ENCODE measurements around the gene RO60.

DNA sequence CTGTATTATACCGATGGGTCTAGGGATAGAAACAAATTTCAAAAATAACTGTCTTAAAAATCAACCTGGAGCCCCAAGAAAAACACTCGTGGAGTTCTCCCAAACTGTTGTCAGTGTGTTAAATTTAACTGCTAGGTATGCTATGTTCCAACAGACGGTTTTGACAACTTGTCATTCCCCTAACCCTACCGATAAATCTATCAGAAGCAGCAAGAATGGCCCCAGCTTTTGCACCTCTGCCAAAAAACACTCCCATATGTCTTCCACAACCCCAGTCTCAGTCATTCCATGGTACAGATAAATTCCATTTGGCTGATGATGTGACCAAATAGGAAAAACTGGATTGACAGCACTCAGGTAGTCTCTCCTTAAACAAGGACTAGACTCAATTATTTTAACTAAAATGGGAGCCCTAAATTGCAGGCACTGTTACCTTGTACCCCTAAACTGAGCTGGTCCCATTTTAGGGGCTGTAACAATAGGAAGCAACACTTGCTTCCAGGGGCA is 5.2 kb upstream of the RO60 start:
- TF ChIP-seq, protein P1, sequence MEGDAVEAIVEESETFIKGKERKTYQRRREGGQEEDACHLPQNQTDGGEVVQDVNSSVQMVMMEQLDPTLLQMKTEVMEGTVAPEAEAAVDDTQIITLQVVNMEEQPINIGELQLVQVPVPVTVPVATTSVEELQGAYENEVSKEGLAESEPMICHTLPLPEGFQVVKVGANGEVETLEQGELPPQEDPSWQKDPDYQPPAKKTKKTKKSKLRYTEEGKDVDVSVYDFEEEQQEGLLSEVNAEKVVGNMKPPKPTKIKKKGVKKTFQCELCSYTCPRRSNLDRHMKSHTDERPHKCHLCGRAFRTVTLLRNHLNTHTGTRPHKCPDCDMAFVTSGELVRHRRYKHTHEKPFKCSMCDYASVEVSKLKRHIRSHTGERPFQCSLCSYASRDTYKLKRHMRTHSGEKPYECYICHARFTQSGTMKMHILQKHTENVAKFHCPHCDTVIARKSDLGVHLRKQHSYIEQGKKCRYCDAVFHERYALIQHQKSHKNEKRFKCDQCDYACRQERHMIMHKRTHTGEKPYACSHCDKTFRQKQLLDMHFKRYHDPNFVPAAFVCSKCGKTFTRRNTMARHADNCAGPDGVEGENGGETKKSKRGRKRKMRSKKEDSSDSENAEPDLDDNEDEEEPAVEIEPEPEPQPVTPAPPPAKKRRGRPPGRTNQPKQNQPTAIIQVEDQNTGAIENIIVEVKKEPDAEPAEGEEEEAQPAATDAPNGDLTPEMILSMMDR (IDR thresholded peaks at IDR 0.05): no peak
- TF ChIP-seq EP300 (IDR thresholded peaks at IDR 0.05): no peak
- TF ChIP-seq POLR2A (IDR thresholded peaks at IDR 0.05): no peak

All from suprapubic skin (tissue), 3 donors.